Heart left ventricle (tissue), 16 donors: Measurements from ENCODE around the gene ATP1B2. TPM values are rescaled to one million over a fixed set of nuclear protein-coding genes. Genes with fewer than 3 reads are reported as not detected.
"Not testable (repeated sequence)": the region's sequence is repeated elsewhere in the genome, so short reads cannot be mapped to it uniquely, and the experiment has no call there.

Experiments used
- ATAC-seq, 4 donors: fragments of 200-7000 bp; cut with Tn5 transposase; one replicate each; pipeline ENCODE4 v1.9.1; 2020 to 2022; ENCODE audit warnings: moderate library complexity in 4 of 4, mild to moderate bottlenecking in 3 of 4, moderate number of reproducible peaks in 1 of 4
- DNase-seq, 5 donors: peaks; one replicate each; pipeline ENCODE4 v3.0.0-alpha.2; 2020
- H3K27ac ChIP-seq, 12 donors: fragments of 200-600 bp; sonication (generic) in 4 of 12; one replicate each; pipeline versions ENCODE4 v1.5.0 to v1.8.0; 2016 to 2022; ENCODE audit warnings: mild to moderate bottlenecking in 2 of 12
- H3K27me3 ChIP-seq, 9 donors: fragments of 200-600 bp; sonication (generic) in 2 of 9; one replicate each; pipeline versions ENCODE4 v1.5.1 to v1.8.0; 2016 to 2022; ENCODE audit warnings: mild to moderate bottlenecking in 3 of 9
- H3K36me3 ChIP-seq, 9 donors: fragments of 200-600 bp; sonication (generic) in 2 of 9; one replicate each; pipeline versions ENCODE4 v1.5.0 to v1.8.0; 2018 to 2022; ENCODE audit warnings: mild to moderate bottlenecking in 2 of 9
- H3K4me1 ChIP-seq, 12 donors: fragments of 200-600 bp; sonication (generic) in 4 of 12; one replicate each; pipeline versions ENCODE4 v1.5.0 to v1.8.0; 2016 to 2022; ENCODE audit warnings: mild to moderate bottlenecking in 3 of 12
- H3K4me3 ChIP-seq, 12 donors: fragments of 200-600 bp; sonication (generic) in 4 of 12; one replicate each; pipeline versions ENCODE4 v1.5.0 to v1.8.0; 2017 to 2022; ENCODE audit warnings: mild to moderate bottlenecking in 9 of 12, moderate library complexity in 4 of 12
- H3K9me3 ChIP-seq, 12 donors: fragments of 200-600 bp; sonication (generic) in 4 of 12; one replicate each; pipeline versions ENCODE4 v1.5.0 to v1.8.0; 2016 to 2022; ENCODE audit warnings: mild to moderate bottlenecking in 1 of 12
- CTCF ChIP-seq, 12 donors: fragments of 200-600 bp; sonication (generic) in 4 of 12; IDR thresholded peaks; one replicate each; pipeline versions ENCODE4 v1.5.0 to v1.8.0; 2018 to 2022; ENCODE audit warnings: antibody characterized with exemption in 12 of 12, mild to moderate bottlenecking in 5 of 12
- POLR2A ChIP-seq, 2 donors: fragments of 450-650 bp; IDR thresholded peaks; one replicate each; pipeline ENCODE4 v1.6.1; 2017; ENCODE audit warnings: antibody characterized with exemption in 2 of 2, mild to moderate bottlenecking in 2 of 2, moderate library complexity in 2 of 2
- WGBS, 4 donors: extraction: QIAGEN DNeasy Blood & Tissue Kit in 2 of 4; methylation state at CpG; one replicate each; pipeline versions ENCODE4 v1.1.5 to v1.1.7; 2013 to 2018; 5-methylcytosine and 5-hydroxymethylcytosine counted together
- intact Hi-C, 10 donors: fragments of 100-400 bp; cut with DNase I; formaldehyde crosslinking; loops; one replicate each; pipeline versions ENCODE4 v1.11.1 to v1.14.2; 2022
- polyA plus RNA-seq, 2 donors: library from polyadenylated mRNA; stranded (reverse); fragments of 200-250 nt; gene quantifications; one replicate each; pipeline ENCODE4 v1.2.3, GENCODE V29; 2013
- total RNA-seq, 9 donors: library from RNA; depleted of rRNA in 2 of 9; stranded (reverse); fragments of >200 nt in 2 of 9; fragmentation: NEBNext Ultra II Directional in 3 of 9; extraction: Animal tissue kit (Norgen Biotek cat#: 25700) in 3 of 9; gene quantifications; one replicate each; pipeline versions ENCODE4 v1.1.0 to v1.2.4, GENCODE V29; 2016 to 2023
- donor health status: ischemic (EF 13 %, LVEDD 7.1; RV severe dilation, severe dysfunction).
- donor health status: healthy with polysubstance abuse.
- donor health status: DM: no; HTN: yes; CAD: no.
- donor health status: DM: no; HTN: no; CAD: no.
- donor health status: ischemic (EF 25% LVEDD 6.9; RV normal size, moderate dysfunction).
- donor health status: ischemic (EF 25% LVEDD 5.7; RV mildly dilated, moderate dysfunction).
- donor health status: healthy.
- donor health status: DM: yes; HTN: yes; CAD: no.
- donor health status: ischemic (EF 35%, LVEDD 5.7; RV mildly dilated, moderate dysfunction).
- donor health status: nonischemic (EF 11% LVEDD 7.7; RV severe dilation, severe dysfunction).
- donor health status: DM: yes; HTN: yes; CAD: no.
- donor health status: PGD.
- donor health status: ischemic (EF 29% LVEDD 5.4; RV normal size, mild dysfunction).
- donor health status: nonischemic (EF 23%, LVEDD 6.1; RV moderate dilation, normal function).

The ATP1B2 gene
- total and polyA plus RNA-seq, 11 donors, result 0.60 to 6.6 (median 2.9) TPM

GRCh38 chr17:7640783-7641182 is 9.9 kb upstream of the ATP1B2 start:
- intact Hi-C loops, result no loop called here
- Histone ChIP-seq H3K4me1 (peaks cover 0 to 8% (median 0%) of the 10 kb centered on the region in 12 donors), H3K27ac (no peak overlapping the region), H3K9me3 (no peaks in the 10 kb centered on the region), H3K4me3 (no peak overlapping the region), H3K36me3 (no peaks in the 10 kb centered on the region), H3K27me3 (no peaks in the 10 kb centered on the region)
- WGBS, 4 donors, result 76 to 95% (median 92%) methylated on average over 3 to 26 of the region's 26 CpGs
- DNase-seq, result no peak
- TF ChIP-seq POLR2A (IDR thresholded peaks at IDR 0.05) (no peak), CTCF (IDR thresholded peaks at IDR 0.05) (no peak)
- no peak for ATAC-seq

- H3K9me3 ChIP-seq, ATAC-seq, DNase-seq, intact Hi-C loops, H3K27me3 ChIP-seq, H3K27ac ChIP-seq, H3K4me3 ChIP-seq, H3K4me1 ChIP-seq, H3K36me3 ChIP-seq: not testable (repeated sequence)
- 59 to 65% (median 62%) methylated on average over 7 of the region's 7 CpGs for WGBS, 4 donors
Measured at GRCh38 chr17:7641635-7642034, 9.1 kb upstream of the ATP1B2 start.

- Histone ChIP-seq H3K27me3 (peaks cover 0 to 9% (median 0%) of the 10 kb centered on the region in 9 donors), H3K4me3 (no peak overlapping the region), H3K27ac (no peak overlapping the region), H3K9me3 (no peaks in the 10 kb centered on the region), H3K36me3 (no peaks in the 10 kb centered on the region), H3K4me1 (peaks cover 0 to 8% (median 0%) of the 10 kb centered on the region in 12 donors)
- DNase-seq (no peak), ATAC-seq (no peak)
- WGBS, 4 donors, result 88 to 93% (median 89%) methylated on average over 4 of the region's 4 CpGs
- TF ChIP-seq POLR2A (IDR thresholded peaks at IDR 0.05) (no peak), CTCF (IDR thresholded peaks at IDR 0.05) (no peak)
- intact Hi-C loops, result no loop called here
Measured at GRCh38 chr17:7644775-7645174, 6.0 kb upstream of the ATP1B2 start.

GRCh38 chr17:7646457-7646856 is 4.3 kb upstream of the ATP1B2 start:
- TF ChIP-seq POLR2A (IDR thresholded peaks at IDR 0.05) (no peak), CTCF (IDR thresholded peaks at IDR 0.05) (no peak)
- intact Hi-C loops, result no loop called here
- Histone ChIP-seq H3K27me3 (peaks cover 0 to 26% (median 9%) of the 10 kb centered on the region in 9 donors), H3K4me1 (peaks cover 0 to 24% (median 13%) of the 10 kb centered on the region in 12 donors), H3K36me3 (no peaks in the 10 kb centered on the region), H3K27ac (no peak overlapping the region), H3K9me3 (no peaks in the 10 kb centered on the region), H3K4me3 (no peak overlapping the region)
- WGBS, 4 donors, result 69 to 80% (median 78%) methylated on average over 8 to 9 of the region's 9 CpGs
- DNase-seq (no peak), ATAC-seq (no peak)

- Histone ChIP-seq H3K27me3 (peaks cover 0 to 31% (median 14%) of the 10 kb centered on the region in 9 donors), H3K36me3 (no peaks in the 10 kb centered on the region), H3K27ac (no peak overlapping the region), H3K4me1 (peaks cover 0 to 26% (median 15%) of the 10 kb centered on the region in 12 donors), H3K9me3 (no peaks in the 10 kb centered on the region), H3K4me3 (no peak overlapping the region)
- WGBS, 4 donors, result 59 to 69% (median 62%) methylated on average over 4 of the region's 4 CpGs
- intact Hi-C loops, result no loop called here
- ATAC-seq (no peak), DNase-seq (no peak)
- TF ChIP-seq POLR2A (IDR thresholded peaks at IDR 0.05) (no peak), CTCF (IDR thresholded peaks at IDR 0.05) (no peak)
Measured at GRCh38 chr17:7647018-7647417, 3.7 kb upstream of the ATP1B2 start.
